ENCODE results near the gene MAPK4. TPM values are rescaled to one million over a fixed set of nuclear protein-coding genes. Genes with fewer than 3 reads are reported as not detected.

MAPK4 gene
- total RNA-seq, 2 donors from 2014 or later: 1.0 to 1.6 TPM

DNA sequence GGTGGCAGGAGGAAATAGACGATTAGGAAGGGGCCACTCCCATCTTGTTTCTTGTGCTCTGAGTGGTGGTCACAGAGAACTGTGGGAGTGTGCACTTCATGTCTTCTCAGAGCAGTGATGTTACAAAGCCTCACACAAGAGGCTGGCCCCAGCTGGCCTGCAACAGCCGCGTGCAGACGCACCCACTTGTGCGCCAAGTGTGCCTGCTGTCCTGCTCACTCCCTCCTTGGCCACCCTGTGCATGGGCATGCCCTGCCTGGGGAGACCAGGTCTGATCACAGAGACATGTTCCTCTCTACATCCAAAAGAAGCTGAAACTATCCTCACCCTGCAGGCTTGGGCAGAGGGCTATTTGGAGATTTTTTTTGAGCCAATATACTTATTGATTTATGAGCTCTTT lies 151.5 kb downstream of the MAPK4 start:
- Histone ChIP-seq H3K9me3 (no peaks in the 10 kb centered on the region), H3K4me1 (no peaks in the 10 kb centered on the region), H3K27ac (no peak overlapping the region), H3K36me3 (replicated peaks in 1 of 2; ENCODE audit: insufficient read depth in 1 of 2, low read depth in 2 of 2) (no peaks in the 10 kb centered on the region), H3K27me3 (no peaks in the 10 kb centered on the region), H3K4me3 (no peak overlapping the region)
- 46 to 70% methylated on average over 4 to 5 of the region's 5 CpGs for WGBS, 2 donors
- ATAC-seq (no peak), DNase-seq (no peak)
- TF ChIP-seq, protein P1, sequence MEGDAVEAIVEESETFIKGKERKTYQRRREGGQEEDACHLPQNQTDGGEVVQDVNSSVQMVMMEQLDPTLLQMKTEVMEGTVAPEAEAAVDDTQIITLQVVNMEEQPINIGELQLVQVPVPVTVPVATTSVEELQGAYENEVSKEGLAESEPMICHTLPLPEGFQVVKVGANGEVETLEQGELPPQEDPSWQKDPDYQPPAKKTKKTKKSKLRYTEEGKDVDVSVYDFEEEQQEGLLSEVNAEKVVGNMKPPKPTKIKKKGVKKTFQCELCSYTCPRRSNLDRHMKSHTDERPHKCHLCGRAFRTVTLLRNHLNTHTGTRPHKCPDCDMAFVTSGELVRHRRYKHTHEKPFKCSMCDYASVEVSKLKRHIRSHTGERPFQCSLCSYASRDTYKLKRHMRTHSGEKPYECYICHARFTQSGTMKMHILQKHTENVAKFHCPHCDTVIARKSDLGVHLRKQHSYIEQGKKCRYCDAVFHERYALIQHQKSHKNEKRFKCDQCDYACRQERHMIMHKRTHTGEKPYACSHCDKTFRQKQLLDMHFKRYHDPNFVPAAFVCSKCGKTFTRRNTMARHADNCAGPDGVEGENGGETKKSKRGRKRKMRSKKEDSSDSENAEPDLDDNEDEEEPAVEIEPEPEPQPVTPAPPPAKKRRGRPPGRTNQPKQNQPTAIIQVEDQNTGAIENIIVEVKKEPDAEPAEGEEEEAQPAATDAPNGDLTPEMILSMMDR (IDR thresholded peaks at IDR 0.05): no peak
- TF ChIP-seq POLR2A (IDR thresholded peaks at IDR 0.05): no peak
- intact Hi-C loops (cut with DNase I): no loop called here

DNA sequence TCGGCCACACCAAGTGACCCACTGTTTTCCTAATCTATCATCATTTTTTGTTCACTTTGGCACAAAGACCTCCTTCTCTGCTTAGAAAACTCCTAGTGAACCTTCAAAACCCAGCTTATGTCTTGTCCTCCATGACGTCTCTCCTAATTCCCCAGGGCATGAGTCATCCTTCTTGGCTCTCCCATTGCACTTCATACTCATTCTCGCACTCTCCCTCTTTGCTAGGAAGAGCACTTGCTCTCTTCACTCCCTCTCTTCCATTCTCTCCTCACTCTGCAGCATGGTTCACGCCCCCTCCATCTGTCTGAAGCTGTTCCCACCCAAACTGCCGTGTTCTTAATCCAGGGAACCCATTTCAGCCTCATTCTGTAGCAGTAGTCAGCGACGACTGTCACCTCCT lies 156.0 kb downstream of the MAPK4 start:
- ATAC-seq (no peak), DNase-seq (no peak)
- no peak overlapping the region for H3K4me3 ChIP-seq
- no peaks in the 10 kb centered on the region for H3K27me3 ChIP-seq
- no peak overlapping the region for H3K27ac ChIP-seq
- H3K4me1 ChIP-seq: no peaks in the 10 kb centered on the region
- intact Hi-C loops (cut with DNase I): no loop called here
- no peaks in the 10 kb centered on the region for H3K36me3 ChIP-seq (replicated peaks in 1 of 2; ENCODE audit: insufficient read depth in 1 of 2, low read depth in 2 of 2)
- WGBS, 2 donors: 88 to 93% methylated on average over 7 of the region's 7 CpGs
- TF ChIP-seq, protein P1 (IDR thresholded peaks at IDR 0.05): no peak
- TF ChIP-seq POLR2A (IDR thresholded peaks at IDR 0.05): no peak
- no peaks in the 10 kb centered on the region for H3K9me3 ChIP-seq

DNA sequence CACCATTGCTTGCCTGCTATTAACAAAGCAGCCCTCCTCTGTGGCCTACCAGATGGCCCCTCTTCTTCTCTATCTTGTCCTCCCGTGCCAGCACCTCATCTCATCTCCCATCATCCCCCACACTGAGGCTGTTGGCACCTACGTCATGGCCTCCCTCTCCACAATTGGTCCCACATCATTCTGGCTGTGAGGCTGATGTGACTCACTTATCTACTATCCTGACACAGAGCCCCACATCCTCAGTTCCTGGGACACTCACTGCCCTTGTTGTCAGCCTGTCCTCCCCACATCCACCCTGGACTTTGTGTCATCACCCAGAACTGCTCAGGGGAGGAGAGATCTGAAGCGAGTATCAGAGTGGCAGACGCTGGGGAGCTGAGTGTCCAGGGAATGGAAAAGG lies 157.0 kb downstream of the MAPK4 start:
- no peaks in the 10 kb centered on the region for H3K36me3 ChIP-seq (replicated peaks in 1 of 2; ENCODE audit: insufficient read depth in 1 of 2, low read depth in 2 of 2)
- H3K9me3 ChIP-seq: no peaks in the 10 kb centered on the region
- intact Hi-C loops (cut with DNase I): no loop called here
- no peak for DNase-seq
- no peak for TF ChIP-seq POLR2A (IDR thresholded peaks at IDR 0.05)
- TF ChIP-seq, protein P1 (IDR thresholded peaks at IDR 0.05): no peak
- ATAC-seq: no peak
- no peaks in the 10 kb centered on the region for H3K4me1 ChIP-seq
- 92% methylated on average over 4 of the region's 4 CpGs for WGBS, 2 donors
- H3K27me3 ChIP-seq: no peaks in the 10 kb centered on the region
- H3K4me3 ChIP-seq: no peak overlapping the region
- H3K27ac ChIP-seq: no peak overlapping the region

DNA sequence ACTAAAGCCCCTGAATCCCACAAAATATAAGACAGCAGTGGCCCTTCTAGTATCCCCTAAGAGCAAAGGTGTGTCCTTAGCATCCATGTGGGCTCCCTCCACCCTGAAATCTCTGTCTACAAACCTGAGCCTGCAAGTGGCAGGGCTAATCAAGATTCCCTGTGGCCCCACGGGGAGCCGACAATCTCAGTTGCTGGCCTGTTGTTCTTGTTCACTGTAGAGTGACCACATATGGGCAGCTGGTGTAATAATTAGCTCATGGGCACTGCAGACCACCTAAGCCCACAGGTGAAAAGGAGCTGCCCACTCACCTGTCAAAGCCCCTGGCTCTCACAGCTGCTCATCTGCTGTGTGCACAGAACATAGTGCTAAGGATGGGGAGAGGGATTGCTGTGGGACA lies 157.7 kb downstream of the MAPK4 start:
- 96% methylated on average over 2 of the region's 2 CpGs; no CpG with 5 or more reads in 1 of the 2 donors for WGBS, 2 donors
- TF ChIP-seq POLR2A (IDR thresholded peaks at IDR 0.05): no peak
- TF ChIP-seq, protein P1 (IDR thresholded peaks at IDR 0.05): no peak
- no peaks in the 10 kb centered on the region for H3K9me3 ChIP-seq
- ATAC-seq (no peak), DNase-seq (no peak)
- no peaks in the 10 kb centered on the region for H3K36me3 ChIP-seq (replicated peaks in 1 of 2; ENCODE audit: insufficient read depth in 1 of 2, low read depth in 2 of 2)
- H3K27ac ChIP-seq: no peak overlapping the region
- H3K27me3 ChIP-seq: no peaks in the 10 kb centered on the region
- intact Hi-C loops (cut with DNase I): no loop called here
- no peaks in the 10 kb centered on the region for H3K4me1 ChIP-seq
- no peak overlapping the region for H3K4me3 ChIP-seq

DNA sequence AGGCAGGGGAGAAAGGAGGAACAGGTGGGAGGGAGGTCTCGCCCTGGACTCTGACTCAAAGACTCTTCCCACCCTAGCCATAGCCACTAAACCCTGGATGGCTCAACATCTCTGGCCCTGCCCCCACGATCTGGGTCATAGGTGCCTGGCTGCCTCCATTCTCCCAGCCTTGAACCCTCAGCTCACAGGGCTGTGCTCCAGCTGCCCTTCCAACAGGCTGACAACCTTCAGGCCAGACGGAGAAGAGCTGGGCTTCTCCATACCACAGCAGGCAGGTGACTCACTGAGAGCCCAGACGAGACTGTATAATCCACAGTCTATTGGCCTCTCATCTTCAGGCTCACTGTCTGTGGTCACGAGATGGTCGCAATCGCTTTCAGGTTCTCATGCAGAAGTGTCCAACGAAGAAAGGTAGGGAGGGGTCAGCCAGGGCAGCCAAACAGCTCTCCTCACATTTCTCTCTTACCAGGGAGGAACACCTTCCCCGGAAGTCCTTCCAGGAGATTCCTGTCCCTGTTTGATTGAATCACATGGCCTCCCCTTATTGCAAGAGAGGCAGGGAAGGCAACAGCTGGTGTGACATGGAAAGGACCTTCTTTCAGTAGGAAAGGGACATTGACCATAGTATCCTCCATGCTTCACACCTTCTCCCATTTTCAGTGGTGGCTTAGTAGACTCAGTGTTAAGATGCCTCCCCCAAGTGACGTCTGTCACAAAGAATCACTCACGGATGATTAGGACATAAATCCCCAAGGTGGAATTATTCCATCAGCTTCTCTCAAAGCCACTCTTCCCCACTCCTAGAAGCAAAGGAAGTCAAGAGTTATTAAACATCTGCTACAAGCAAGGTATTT lies 159.8 kb downstream of the MAPK4 start:
- 84% methylated on average over 11 of the region's 11 CpGs for WGBS, 2 donors
- ATAC-seq: no peak
- Histone ChIP-seq H3K4me1 (no peaks in the 10 kb centered on the region), H3K27me3 (no peaks in the 10 kb centered on the region), H3K4me3 (no peak overlapping the region), H3K27ac (no peak overlapping the region), H3K36me3 (replicated peaks in 1 of 2; ENCODE audit: insufficient read depth in 1 of 2, low read depth in 2 of 2) (no peaks in the 10 kb centered on the region), H3K9me3 (no peaks in the 10 kb centered on the region)
- DNase-seq: no peak
- intact Hi-C loops (cut with DNase I): no loop called here
- TF ChIP-seq, protein P1 (IDR thresholded peaks at IDR 0.05): no peak
- TF ChIP-seq POLR2A (IDR thresholded peaks at IDR 0.05): no peak

Measured in body of pancreas (tissue), 4 donors.